Motor neuron (in vitro differentiated cells): ENCODE results near the gene NGDN. TPM values are rescaled to one million over a fixed set of nuclear protein-coding genes. Genes with fewer than 3 reads are reported as not detected.

Experiments used
- ATAC-seq, 8 experiments: fragments of 200-7000 bp; cut with Tn5 transposase; replicated peaks in 6 of 8; 2 replicates each; pipeline ENCODE4 v1.8.0; 2021; ENCODE audit warnings: mild to moderate bottlenecking in 8 of 8, moderate library complexity in 8 of 8
- H3K27ac ChIP-seq, 2 donors: fragments of 250-450 bp; sonication (Bioruptor Pico); 2 replicates each; pipeline ENCODE4 v1.9.0; 2021; ENCODE audit warnings: antibody characterized with exemption in 2 of 2, mild to moderate bottlenecking in 2 of 2, moderate library complexity in 1 of 2
- H3K4me1 ChIP-seq, 2 donors: fragments of 250-450 bp; sonication (Bioruptor Pico); replicated peaks in 1 of 2; 2 replicates each; pipeline ENCODE4 v1.6.1; 2021; ENCODE audit warnings: antibody characterized with exemption in 2 of 2, mild to moderate bottlenecking in 2 of 2, moderate library complexity in 1 of 2
- H3K4me3 ChIP-seq, 5 donors: fragments of 250-450 bp; sonication (Bioruptor Pico); 2 replicates each; pipeline ENCODE4 v1.9.0; 2021; ENCODE audit warnings: antibody characterized with exemption in 5 of 5, mild to moderate bottlenecking in 5 of 5, moderate library complexity in 4 of 5
- WGBS, 10 experiments: fragments of 450-650 bp; shearing (Covaris generic); methylation state at CpG; one replicate each; pipeline ENCODE4 v1.0.0; 2022; 5-methylcytosine and 5-hydroxymethylcytosine counted together
- in situ Hi-C, 9 experiments: fragments of 400-800 bp; cut with MboI; loops; one replicate each; pipeline ENCODE4 v1.15.0; 2021; ENCODE audit warnings: low sequenced_read_pairs in 9 of 9, low pct_unique_long_range_greater_than_20kb in 2 of 9; ENCODE audit not compliant: unreplicated experiment in 9 of 9
- total RNA-seq, 8 experiments: library from RNA; unstranded; fragments of 300-600 nt; gene quantifications; 2 replicates each; pipeline versions ENCODE4 v1.2.3 to v1.2.4, GENCODE V29; 2022

The NGDN gene
- total RNA-seq, 8 experiments from 2014 or later, result 38.1 to 67.6 (median 56.4) TPM

DNA sequence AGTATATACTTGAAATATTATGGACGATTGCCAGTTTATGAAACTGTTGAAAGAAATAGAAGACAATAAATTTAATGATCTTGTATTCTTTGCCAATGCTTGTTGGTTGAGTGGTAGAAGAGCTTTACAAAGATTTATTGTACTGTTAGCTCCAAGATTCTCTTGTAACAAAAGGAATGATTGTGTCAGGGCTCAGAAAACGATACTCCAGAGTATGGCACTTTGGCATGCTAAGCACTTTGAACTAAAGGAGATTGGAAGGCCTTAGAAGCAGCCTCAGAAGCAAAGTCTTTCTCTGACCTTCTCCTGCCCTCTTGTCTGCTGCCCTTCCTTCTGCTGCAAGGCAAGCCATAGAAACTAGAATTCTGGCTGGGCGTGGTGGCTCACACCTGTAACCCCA, 4.2 kb upstream of the NGDN start:
- WGBS, 10 experiments, result 0 to 100% (median 68%) methylated on average over 1 to 3 of the region's 3 CpGs
- in situ Hi-C loops, result loop anchor here in 3 of 9 experiments (10.0 to 25.0 kb wide), 2 partner anchors 128 to 130 kb away; no protein-coding TSS in a partner anchor

DNA sequence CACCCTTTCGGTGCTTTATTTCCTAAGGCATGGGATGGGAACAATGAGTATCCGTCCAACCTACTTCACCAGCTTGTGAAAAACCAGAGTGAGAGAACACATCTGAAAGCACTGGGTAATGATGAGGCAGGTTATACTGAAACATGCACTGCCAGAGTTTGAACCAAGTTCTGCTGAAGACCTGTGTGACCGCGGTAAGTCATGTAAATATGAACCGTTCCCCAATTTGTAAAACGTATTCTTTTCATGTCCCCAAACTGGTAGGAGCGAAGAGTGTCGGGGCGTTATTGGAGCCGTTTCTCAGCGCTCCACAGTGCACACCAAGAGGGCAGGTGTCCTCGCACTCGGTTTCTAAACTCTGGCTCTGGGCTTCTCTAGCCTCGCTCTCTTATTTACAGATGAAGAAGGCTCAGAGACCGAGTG, 788 bp upstream of the NGDN start:
- peaks cover 6 to 7% of the 10 kb centered on the region in 2 donors for H3K4me1 ChIP-seq
- in situ Hi-C loops, result loop anchor here in 3 of 9 experiments (10.0 to 25.0 kb wide), 2 partner anchors 131 to 134 kb away; no protein-coding TSS in a partner anchor
- WGBS, 10 experiments, result 0 to 87% (median 73%) methylated on average over 1 to 4 of the region's 15 CpGs; no CpG with 5 or more reads in 3 of the 10 experiments
- ATAC-seq, result peak in 2 of 8 experiments; percentile 1 to 2
- H3K4me3 ChIP-seq, result peak overlapping the region in 4 of 5 donors; percentile 11 to 76 (median 18)
- peak overlapping the region; percentile 76 to 87 for H3K27ac ChIP-seq

More for the DNA sequence above, 4.2 kb upstream of the NGDN start:
- H3K4me3 ChIP-seq, result no peak overlapping the region
- no peak for ATAC-seq
- peaks cover 3 to 4% of the 10 kb centered on the region in 2 donors for H3K4me1 ChIP-seq
- no peak overlapping the region for H3K27ac ChIP-seq

DNA sequence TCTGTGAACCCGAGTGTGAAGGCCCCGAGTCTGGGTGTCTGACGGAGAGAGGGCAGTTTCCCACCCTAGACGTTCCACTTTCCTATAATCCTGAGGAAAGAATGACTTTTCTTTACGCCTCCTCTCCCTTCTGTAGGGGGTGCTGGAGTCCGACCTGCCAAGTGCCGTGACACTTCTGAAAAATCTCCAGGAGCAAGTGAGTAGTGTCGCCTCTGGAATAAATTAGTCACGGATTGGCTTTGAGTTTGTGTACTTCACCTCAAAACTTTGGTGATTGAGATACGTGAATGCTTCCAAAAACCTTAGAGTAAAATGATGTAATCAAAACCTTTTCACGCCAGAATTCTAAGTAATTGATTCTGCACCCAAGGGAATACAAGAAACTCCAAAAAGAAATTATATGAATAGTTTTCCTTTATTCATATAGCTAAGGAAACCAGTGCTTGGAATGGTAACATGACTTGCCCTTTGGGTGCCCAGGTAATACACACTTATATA, 452 bp downstream of the NGDN start:
- in situ Hi-C loops, result loop anchor here in 4 of 9 experiments (5.0 to 25.0 kb wide), 3 partner anchors 92 to 135 kb away; no protein-coding TSS in a partner anchor
- peaks cover 6 to 7% of the 10 kb centered on the region in 2 donors for H3K4me1 ChIP-seq
- peak in 6 of 8 experiments; percentile 4 to 23 (median 10) for ATAC-seq
- H3K4me3 ChIP-seq, result peak overlapping the region; percentile 61 to 82 (median 76)
- peak overlapping the region; percentile 63 to 86 for H3K27ac ChIP-seq
- WGBS, 10 experiments, result 0 to 14% (median 5%) methylated on average over 2 to 8 of the region's 11 CpGs; no CpG with 5 or more reads in 1 of the 10 experiments

DNA sequence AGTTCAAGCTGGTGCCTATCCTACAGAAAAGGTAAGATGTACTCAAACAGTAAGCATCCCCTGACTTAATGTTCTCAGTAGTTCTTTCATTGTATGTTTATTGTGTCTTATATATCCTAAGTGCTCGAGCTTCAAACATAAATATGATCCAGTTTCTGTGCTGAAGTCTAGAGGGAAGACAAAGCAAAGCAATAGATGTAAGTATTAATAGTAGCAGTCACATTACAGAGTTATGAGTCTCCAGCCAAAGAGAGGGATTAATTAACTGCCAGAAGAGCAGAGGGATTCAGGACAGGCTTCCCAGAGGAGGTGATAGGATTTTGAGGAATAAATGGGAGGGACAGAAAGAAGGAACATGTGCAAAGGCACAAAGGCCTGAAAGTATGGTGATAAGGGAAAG, 1.4 kb downstream of the NGDN start:
- H3K4me3 ChIP-seq, result no peak overlapping the region
- H3K27ac ChIP-seq, result no peak overlapping the region
- peaks cover 6 to 7% of the 10 kb centered on the region in 2 donors for H3K4me1 ChIP-seq
- WGBS, 10 experiments, result 25 to 100% (median 100%) methylated on average over 1 of the region's 1 CpG; no CpG with 5 or more reads in 3 of the 10 experiments
- ATAC-seq, result no peak
- in situ Hi-C loops, result loop anchor here in 3 of 9 experiments (5.0 to 25.0 kb wide), 2 partner anchors 91 to 134 kb away; no protein-coding TSS in a partner anchor

DNA sequence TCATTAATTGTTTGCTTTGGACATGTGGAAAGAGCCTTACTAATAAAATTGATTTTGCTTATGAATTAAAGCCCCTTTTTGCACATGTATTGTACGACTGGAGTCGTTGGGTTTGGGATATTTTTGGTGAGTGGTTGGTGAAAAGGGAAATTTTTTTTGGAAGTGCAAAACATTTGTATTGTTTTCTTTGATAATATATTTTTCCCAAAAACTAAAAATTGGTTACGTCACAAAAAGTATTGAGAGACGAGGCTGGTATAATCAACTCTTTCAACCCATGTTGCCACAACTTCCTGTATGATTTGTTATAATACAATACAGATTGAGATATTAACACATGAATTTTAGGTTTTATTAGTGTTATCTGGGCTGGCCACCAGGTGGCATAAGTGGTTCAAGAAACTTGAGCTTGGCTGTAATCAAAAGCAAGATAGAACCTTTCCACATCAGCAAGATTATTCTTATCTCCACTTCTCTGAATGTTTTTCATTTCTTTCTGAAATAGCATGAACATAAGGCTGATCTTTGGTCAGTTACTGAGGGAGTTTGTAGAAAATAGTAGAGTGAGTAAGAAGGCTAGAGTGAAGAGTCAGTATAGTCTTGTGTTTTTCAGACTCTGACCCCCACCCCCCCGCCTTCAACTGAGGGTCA, 8.7 kb downstream of the NGDN start:
- WGBS, 10 experiments, result 5 to 100% (median 20%) methylated on average over 1 to 5 of the region's 5 CpGs
- in situ Hi-C loops, result no loop called here
- no peak overlapping the region for H3K4me3 ChIP-seq
- peaks cover 15 to 21% of the 10 kb centered on the region in 2 donors for H3K4me1 ChIP-seq
- ATAC-seq, result peak in 3 of 8 experiments; percentile 57 to 74 (median 64)
- no peak overlapping the region for H3K27ac ChIP-seq

DNA sequence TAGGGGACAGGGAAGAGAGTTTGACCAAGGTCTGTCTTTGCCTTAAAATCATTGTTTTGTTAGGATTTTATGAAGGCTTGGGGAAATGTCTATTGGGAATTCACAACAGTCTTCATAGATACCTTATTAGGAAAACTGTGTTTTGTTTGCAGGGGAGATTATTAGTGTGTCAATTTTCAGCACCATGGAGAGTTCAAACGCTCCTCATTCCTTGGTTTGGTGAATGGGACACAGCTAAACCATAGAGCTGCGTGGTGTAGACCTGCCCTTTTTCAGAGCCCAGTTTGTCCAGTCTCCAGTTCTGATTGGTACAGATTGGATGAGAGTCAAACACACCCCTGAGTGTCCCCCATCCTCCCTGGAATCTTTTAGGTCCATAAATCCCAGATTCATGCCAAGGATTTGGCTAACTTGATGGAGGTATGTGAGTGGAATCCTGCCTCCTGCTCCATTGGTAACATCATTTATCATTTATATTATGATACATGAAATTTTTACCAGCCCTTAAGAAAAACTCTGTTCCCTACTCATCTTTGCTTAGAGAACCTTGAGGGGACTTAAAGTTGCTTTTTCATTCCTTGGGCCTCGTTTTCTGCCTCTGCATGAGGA, 12.0 kb downstream of the NGDN start:
- H3K27ac ChIP-seq, result peak overlapping the region; percentile 76 to 94
- in situ Hi-C loops, result loop anchor here in 7 of 9 experiments (10.0 kb wide), 2 partner anchors 73 to 83 kb away; partner anchors contain the start of genes THTPA (in 6 of the 7), ZFHX2 (in 6 of the 7) and AP1G2 (in 1 of the 7)
- peaks cover 22 to 34% of the 10 kb centered on the region in 2 donors for H3K4me1 ChIP-seq
- WGBS, 10 experiments, result 20 to 66% (median 28%) methylated on average over 2 to 3 of the region's 3 CpGs; no CpG with 5 or more reads in 5 of the 10 experiments
- peak in 1 of 8 experiments; percentile 36 for ATAC-seq
- no peak overlapping the region for H3K4me3 ChIP-seq

DNA sequence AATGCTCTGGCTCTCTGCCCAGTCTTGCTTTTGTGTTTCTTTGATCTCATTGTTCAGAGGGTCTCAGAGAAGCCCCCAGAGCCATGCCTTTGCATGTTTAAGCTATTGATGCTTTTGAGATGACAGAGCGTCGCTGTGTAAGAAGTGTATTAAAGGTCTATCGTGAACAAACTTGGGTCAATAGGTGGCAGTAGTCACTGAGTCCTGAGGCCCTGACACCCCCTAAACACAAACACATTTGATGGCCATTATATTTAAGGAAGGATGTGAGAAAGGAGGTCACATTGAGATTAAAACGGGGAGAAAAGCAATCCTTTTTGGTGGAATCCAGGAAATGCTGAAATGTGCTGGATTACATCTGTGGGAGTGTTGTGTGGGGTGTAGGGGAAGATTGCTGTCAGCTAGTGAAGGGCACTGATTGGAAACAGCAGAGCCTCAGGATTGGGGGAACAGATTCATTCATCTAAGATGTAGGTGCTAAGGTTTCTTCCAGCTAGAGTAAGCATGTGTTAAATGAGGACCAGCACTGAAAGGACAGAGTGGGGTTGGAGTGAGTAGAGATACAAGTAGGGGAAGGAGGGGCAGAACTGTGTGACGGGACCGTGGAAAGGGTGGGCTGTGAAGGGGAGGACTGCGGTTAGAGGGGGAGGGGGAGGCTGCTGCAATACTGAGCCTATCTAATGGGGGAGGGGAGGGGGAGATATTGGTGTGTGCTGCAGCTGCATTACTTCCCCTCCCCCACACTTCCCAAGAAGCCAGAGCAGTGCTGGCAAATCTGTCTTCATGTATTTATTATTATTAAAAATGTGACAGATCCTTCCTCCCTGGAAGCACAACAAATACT, 12.7 kb downstream of the NGDN start:
- peaks cover 22 to 34% of the 10 kb centered on the region in 2 donors for H3K4me1 ChIP-seq
- peak overlapping the region; percentile 76 to 94 for H3K27ac ChIP-seq
- peak overlapping the region in 2 of 5 donors; percentile 1 to 7 for H3K4me3 ChIP-seq
- peak in 5 of 8 experiments; percentile 72 to 81 (median 74) for ATAC-seq
- 0 to 54% (median 33%) methylated on average over 1 to 4 of the region's 7 CpGs; no CpG with 5 or more reads in 1 of the 10 experiments for WGBS, 10 experiments
- in situ Hi-C loops, result loop anchor here in 7 of 9 experiments (10.0 kb wide), 2 partner anchors 73 to 83 kb away; partner anchors contain the start of genes THTPA (in 6 of the 7), ZFHX2 (in 6 of the 7) and AP1G2 (in 1 of the 7)

DNA sequence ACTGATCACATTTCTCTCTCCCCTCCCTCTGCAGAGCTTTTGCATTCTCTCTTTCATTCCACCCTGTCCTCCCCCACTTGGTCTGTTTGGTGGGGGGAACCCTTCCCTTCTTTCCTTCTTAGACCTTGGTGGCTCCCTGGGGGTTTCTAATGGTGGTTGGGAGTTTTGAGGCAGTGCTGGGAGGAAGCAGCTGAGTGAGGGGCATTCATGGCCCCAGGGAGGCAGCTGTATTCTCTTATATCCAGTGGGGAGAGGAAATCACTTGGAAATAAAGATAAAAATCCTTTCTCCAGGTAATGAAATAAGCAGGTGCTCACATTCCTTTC, 13.3 kb downstream of the NGDN start:
- Histone ChIP-seq H3K4me3 (peak overlapping the region in 1 of 5 donors; percentile 1), H3K4me1 (peaks cover 22 to 34% of the 10 kb centered on the region in 2 donors), H3K27ac (peak overlapping the region; percentile 76 to 94)
- ATAC-seq, result peak in 5 of 8 experiments; percentile 29 to 66 (median 49)
- in situ Hi-C loops, result loop anchor here in 7 of 9 experiments (10.0 kb wide), 2 partner anchors 72 to 82 kb away; partner anchors contain the start of genes THTPA (in 6 of the 7), ZFHX2 (in 6 of the 7) and AP1G2 (in 1 of the 7)

DNA sequence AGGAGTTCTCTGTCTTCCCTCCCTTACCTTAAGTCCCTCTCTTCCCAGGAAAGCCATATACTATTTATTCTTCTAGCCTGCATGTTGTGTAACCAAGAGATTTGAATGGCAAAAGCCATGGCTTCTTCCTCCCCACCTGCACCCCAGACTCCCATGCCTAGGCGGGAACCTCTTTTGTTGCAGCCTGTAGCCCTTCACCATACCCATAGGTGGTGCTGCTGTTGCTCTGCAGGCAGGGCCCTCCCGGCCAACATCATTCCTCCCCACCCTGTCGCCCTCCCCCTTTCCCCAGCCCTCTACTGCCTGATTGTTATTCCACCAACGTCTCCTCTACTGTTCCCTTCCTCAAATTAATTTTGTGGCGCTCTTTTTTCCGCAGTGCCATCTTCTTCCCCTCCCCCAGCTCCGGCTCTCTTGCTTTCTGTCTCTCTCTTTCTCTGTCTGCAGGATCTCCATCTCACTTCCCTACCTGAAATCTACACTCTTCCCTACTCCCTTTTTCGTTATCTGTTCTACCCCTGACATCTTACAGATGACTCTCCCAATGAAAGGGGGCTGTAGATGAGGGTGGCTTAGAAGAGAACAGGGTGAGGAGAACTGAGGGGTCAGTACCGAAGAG, 13.8 kb downstream of the NGDN start:
- in situ Hi-C loops, result loop anchor here in 7 of 9 experiments (10.0 kb wide), 2 partner anchors 71 to 81 kb away; partner anchors contain the start of genes THTPA (in 6 of the 7), ZFHX2 (in 6 of the 7) and AP1G2 (in 1 of the 7)
- H3K27ac ChIP-seq, result peak overlapping the region; percentile 76 to 94
- peak; percentile 87 to 98 (median 88) for ATAC-seq
- no peak overlapping the region for H3K4me3 ChIP-seq
- peaks cover 22 to 34% of the 10 kb centered on the region in 2 donors for H3K4me1 ChIP-seq
- 28 to 93% (median 43%) methylated on average over 1 to 7 of the region's 9 CpGs; no CpG with 5 or more reads in 3 of the 10 experiments for WGBS, 10 experiments

DNA sequence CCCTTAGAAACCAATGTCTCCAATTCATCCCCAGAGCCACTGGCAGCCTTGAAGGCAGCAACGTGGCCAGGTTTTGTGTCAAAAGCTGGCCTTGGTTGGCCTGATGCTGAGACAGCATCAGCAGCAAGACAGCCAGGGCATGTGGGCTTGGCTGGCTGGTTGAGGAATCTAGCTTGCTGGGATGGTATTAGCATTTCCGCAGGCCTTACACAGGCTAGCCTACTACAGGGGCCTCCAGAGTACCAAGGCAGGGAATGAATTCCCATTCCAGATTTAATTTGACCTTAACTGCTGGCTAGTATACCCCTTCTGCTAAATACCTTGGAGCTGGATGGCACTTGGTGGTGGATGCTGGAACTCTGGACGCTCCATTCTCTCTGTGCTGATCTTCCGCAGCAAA, 15.8 kb downstream of the NGDN start:
- 43 to 100% (median 88%) methylated on average over 2 to 4 of the region's 4 CpGs; no CpG with 5 or more reads in 2 of the 10 experiments for WGBS, 10 experiments
- ATAC-seq, result no peak
- no peak overlapping the region for H3K27ac ChIP-seq
- in situ Hi-C loops, result loop anchor here in 7 of 9 experiments (10.0 kb wide), 2 partner anchors 69 to 79 kb away; partner anchors contain the start of genes THTPA (in 6 of the 7), ZFHX2 (in 6 of the 7) and AP1G2 (in 1 of the 7)
- no peak overlapping the region for H3K4me3 ChIP-seq
- H3K4me1 ChIP-seq, result peaks cover 22 to 34% of the 10 kb centered on the region in 2 donors

DNA sequence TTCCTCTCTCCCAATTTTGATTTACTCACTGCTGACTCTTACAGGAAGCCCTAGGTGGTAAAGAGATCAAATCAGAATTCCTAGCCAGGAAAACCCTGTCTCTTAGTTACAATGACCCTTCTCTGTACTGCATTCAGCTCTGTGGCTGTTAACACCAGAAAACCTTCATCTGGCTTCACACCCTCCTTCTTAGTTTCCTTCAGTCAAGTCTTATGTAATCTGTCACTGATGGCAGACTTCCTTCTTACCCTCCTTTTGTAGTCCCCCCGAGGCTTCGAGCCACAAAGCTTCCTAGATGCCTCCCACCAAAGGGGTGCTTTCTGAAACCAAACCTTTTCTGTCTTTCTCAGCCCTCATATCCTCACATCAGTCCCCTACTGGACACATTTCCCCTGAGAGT, 16.5 kb downstream of the NGDN start:
- Histone ChIP-seq H3K4me1 (peaks cover 22 to 34% of the 10 kb centered on the region in 2 donors), H3K27ac (no peak overlapping the region), H3K4me3 (no peak overlapping the region)
- in situ Hi-C loops, result loop anchor here in 7 of 9 experiments (10.0 kb wide), 2 partner anchors 69 to 79 kb away; partner anchors contain the start of genes THTPA (in 6 of the 7), ZFHX2 (in 6 of the 7) and AP1G2 (in 1 of the 7)
- 53 to 100% (median 63%) methylated on average over 1 to 2 of the region's 2 CpGs; no CpG with 5 or more reads in 5 of the 10 experiments for WGBS, 10 experiments
- ATAC-seq, result no peak
